ENCODE data around the gene CPA4.

DNA sequence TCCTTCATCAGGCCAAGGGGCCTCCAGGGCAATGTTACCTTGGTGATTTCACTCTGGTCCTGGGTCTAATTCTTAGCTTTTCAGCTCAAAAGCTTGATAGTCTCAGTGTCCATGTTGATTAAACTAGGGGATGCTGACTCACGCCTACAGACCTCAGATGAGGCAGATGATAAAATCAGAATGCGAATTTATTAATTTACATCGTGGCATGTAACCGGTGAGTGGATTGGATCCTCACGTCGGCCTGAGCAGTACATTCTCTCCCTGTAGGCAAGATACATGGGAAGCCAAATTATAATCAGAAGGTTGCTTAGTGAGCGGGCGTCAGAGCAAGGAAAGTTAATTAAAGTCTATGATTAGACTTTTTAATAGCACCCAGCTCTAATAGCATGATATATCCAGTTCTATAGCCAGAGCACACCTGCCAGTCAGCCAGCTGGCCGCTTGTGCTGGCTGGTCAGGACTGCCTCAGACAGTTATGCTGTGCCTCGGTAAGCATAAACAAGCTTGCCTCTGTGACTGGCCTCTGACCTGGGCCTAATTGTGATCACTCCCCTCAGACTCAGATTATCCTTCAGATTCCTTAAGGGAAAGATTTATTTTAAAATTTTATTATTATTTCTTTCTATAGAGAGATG is 31.5 kb downstream of the CPA4 start:
- no peak for TF ChIP-seq GABPA (IDR thresholded peaks at IDR 0.05; ENCODE audit: low read depth)
- TF ChIP-seq, protein P1, sequence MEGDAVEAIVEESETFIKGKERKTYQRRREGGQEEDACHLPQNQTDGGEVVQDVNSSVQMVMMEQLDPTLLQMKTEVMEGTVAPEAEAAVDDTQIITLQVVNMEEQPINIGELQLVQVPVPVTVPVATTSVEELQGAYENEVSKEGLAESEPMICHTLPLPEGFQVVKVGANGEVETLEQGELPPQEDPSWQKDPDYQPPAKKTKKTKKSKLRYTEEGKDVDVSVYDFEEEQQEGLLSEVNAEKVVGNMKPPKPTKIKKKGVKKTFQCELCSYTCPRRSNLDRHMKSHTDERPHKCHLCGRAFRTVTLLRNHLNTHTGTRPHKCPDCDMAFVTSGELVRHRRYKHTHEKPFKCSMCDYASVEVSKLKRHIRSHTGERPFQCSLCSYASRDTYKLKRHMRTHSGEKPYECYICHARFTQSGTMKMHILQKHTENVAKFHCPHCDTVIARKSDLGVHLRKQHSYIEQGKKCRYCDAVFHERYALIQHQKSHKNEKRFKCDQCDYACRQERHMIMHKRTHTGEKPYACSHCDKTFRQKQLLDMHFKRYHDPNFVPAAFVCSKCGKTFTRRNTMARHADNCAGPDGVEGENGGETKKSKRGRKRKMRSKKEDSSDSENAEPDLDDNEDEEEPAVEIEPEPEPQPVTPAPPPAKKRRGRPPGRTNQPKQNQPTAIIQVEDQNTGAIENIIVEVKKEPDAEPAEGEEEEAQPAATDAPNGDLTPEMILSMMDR (IDR thresholded peaks at IDR 0.05; ENCODE audit: insufficient read depth, low read length), result no peak
- TF ChIP-seq POLR2AphosphoS5 (IDR thresholded peaks at IDR 0.05; ENCODE audit: low read depth), result no peak
